Neutrophil (primary cell): ENCODE results near the gene ABO.

Source experiments
- H3K27ac ChIP-seq: fragments of 200-600 bp; sonication (generic); 2 replicates; pipeline ENCODE4 v1.5.1; 2016; ENCODE audit warnings: mild to moderate bottlenecking, moderate library complexity
- H3K27me3 ChIP-seq: fragments of 200-600 bp; sonication (generic); 2 replicates; pipeline ENCODE4 v1.6.0; 2016; ENCODE audit warnings: mild to moderate bottlenecking
- H3K36me3 ChIP-seq: fragments of 200-600 bp; sonication (generic); 2 replicates; pipeline ENCODE4 v1.5.1; 2017
- H3K4me1 ChIP-seq, 2 experiments: fragments of 200-600 bp in 1 of 2; sonication (generic) in 1 of 2; 1 replicate in 1 of 2; 2 replicates in 1 of 2; pipeline versions ENCODE4 v1.5.1 to v1.6.1; 2013 to 2016; ENCODE audit warnings: low read depth in 1 of 2, low read length in 1 of 2, mild to moderate bottlenecking in 1 of 2, moderate library complexity in 1 of 2; ENCODE audit not compliant: control insufficient read depth in 1 of 2, insufficient read depth in 1 of 2
- H3K4me3 ChIP-seq, 2 experiments: fragments of 200-600 bp in 1 of 2; sonication (generic) in 1 of 2; 1 replicate in 1 of 2; 2 replicates in 1 of 2; pipeline ENCODE4 v1.5.1; 2013 to 2016; ENCODE audit warnings: low read depth in 1 of 2, low read length in 1 of 2, mild to moderate bottlenecking in 1 of 2, moderate library complexity in 1 of 2
- H3K9me3 ChIP-seq: fragments of 200-600 bp; sonication (generic); 2 replicates; pipeline ENCODE4 v1.5.1; 2016
- CTCF ChIP-seq: fragments of 200-600 bp; sonication (generic); IDR thresholded peaks from 2 replicates; pipeline ENCODE4 v1.5.1; 2016; ENCODE audit warnings: antibody characterized with exemption

Gene ABO

GRCh38 chr9:133256136-133256461 is 18.9 kb downstream of the ABO start:
- H3K9me3 ChIP-seq, result no peaks in the 10 kb centered on the region
- H3K4me3 ChIP-seq, result no peak overlapping the region
- TF ChIP-seq CTCF, result no peak
- no peak overlapping the region for H3K27ac ChIP-seq
- H3K4me1 ChIP-seq, result no peaks in the 10 kb centered on the region
- no peaks in the 10 kb centered on the region for H3K27me3 ChIP-seq
- no peaks in the 10 kb centered on the region for H3K36me3 ChIP-seq

- no peak overlapping the region for H3K4me3 ChIP-seq
Observed at GRCh38 chr9:133255371-133256135, 19.4 kb downstream of the ABO start.

GRCh38 chr9:133254471-133254870 is 20.5 kb downstream of the ABO start:
- H3K4me3 ChIP-seq, result no peak overlapping the region
- no peak overlapping the region for H3K27ac ChIP-seq
- no peaks in the 10 kb centered on the region for H3K36me3 ChIP-seq
- H3K9me3 ChIP-seq, result no peaks in the 10 kb centered on the region
- no peaks in the 10 kb centered on the region for H3K27me3 ChIP-seq
- no peaks in the 10 kb centered on the region for H3K4me1 ChIP-seq
- TF ChIP-seq CTCF, result no peak

More at GRCh38 chr9:133255371-133256135, 19.4 kb downstream of the ABO start:
- Histone ChIP-seq H3K27ac (no peak overlapping the region), H3K9me3 (no peaks in the 10 kb centered on the region), H3K27me3 (no peaks in the 10 kb centered on the region), H3K4me1 (no peaks in the 10 kb centered on the region), H3K36me3 (no peaks in the 10 kb centered on the region)
- TF ChIP-seq CTCF, result no peak

GRCh38 chr9:133253268-133253667 is 21.7 kb downstream of the ABO start:
- no peaks in the 10 kb centered on the region for H3K27me3 ChIP-seq

GRCh38 chr9:133252301-133253020 is 22.5 kb downstream of the ABO start:
- Histone ChIP-seq H3K4me1 (no peaks in the 10 kb centered on the region), H3K4me3 (no peak overlapping the region), H3K27ac (no peak overlapping the region), H3K36me3 (no peaks in the 10 kb centered on the region), H3K9me3 (no peaks in the 10 kb centered on the region), H3K27me3 (no peaks in the 10 kb centered on the region)
- no peak for TF ChIP-seq CTCF

More at GRCh38 chr9:133253268-133253667, 21.7 kb downstream of the ABO start:
- Histone ChIP-seq H3K4me3 (no peak overlapping the region), H3K27ac (no peak overlapping the region), H3K4me1 (no peaks in the 10 kb centered on the region), H3K36me3 (no peaks in the 10 kb centered on the region), H3K9me3 (no peaks in the 10 kb centered on the region)
- TF ChIP-seq CTCF, result no peak
